ENCODE data around the gene BACH1. TPM values are rescaled to one million over a fixed set of nuclear protein-coding genes. Genes with fewer than 3 reads are reported as not detected.
A peak's percentile ranks its signal among the peaks of the same experiment; 100 is the strongest.

Gene BACH1
- total and polyA plus RNA-seq, 10 of the 15 experiments (the other 5 are each of a cell fraction or from before 2014, with no cell fraction given), result 3.2 to 25.7 (median 10.5) TPM

DNA sequence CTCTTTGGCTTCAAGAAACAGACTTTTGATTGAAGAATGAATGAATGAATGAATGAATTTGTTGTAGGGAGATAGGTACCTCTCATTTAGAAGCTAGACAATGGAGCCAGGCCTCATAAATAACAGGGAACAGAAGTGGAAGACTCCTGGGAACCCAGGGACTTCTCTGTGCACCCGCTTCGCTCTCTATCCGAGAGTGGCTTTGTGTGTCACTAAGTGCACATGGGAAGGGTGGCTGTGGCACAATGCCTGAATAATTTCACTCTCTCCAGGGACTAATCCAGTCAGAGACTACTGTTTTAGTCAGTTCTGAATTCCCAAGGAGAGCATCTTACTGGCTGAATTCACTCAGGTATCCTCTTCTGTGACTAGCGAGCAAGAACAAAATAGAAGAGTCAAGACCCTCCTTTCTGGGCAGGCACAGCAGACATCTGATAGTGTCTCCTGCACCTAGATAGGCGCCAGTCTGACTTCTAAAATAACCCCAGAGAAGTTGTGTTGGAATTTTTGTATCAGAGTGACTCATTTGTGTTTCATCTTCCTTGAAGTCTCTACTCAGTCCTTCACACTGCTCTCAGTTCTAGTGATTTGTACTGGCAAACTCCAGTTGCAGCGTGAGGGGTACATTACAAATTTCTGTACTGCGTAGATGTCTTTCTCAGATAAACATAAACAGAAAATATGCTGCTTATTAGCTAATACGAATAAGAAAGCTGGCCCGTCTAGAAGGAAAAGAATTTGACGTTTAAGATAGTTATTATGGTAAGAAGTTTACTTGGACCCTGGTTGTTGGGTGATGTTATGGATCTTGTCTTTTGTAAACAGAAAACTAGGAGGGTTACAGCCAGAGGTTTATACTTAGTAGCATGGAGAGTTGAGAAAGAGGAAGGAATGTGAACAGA is 34.0 kb downstream of the BACH1 start:
- ChIA-PET RAD21 (ENCODE audit: unreplicated experiment) (no interaction called here), SMC1A (ENCODE audit: uncharacterized antibody, unreplicated experiment) (no interaction called here), POLR2A (no interaction called here), CTCF (no interaction called here)
- Histone ChIP-seq H3K27me3 (replicated peaks in 1 of 2; ENCODE audit: control insufficient read depth in 2 of 2, insufficient read depth in 2 of 2, low read length in 1 of 2) (no peaks in the 10 kb centered on the region), H4K20me1 (ENCODE audit: control insufficient read depth, insufficient read depth) (no peaks in the 10 kb centered on the region; the same call in 1 of the 2 replicates), H2AFZ (ENCODE audit: control insufficient read depth, low read depth, low read length) (no peak overlapping the region), H3K79me2 (ENCODE audit: control insufficient read depth, insufficient read depth, low read length) (peaks cover 4% of the 10 kb centered on the region), H3K4me2 (ENCODE audit: control insufficient read depth, insufficient read depth) (no peak overlapping the region), H3K4me1 (ENCODE audit: control insufficient read depth, insufficient read depth, low read length) (no peaks in the 10 kb centered on the region), H3K27ac (ENCODE audit: control insufficient read depth, insufficient read depth) (no peak overlapping the region), H3K4me3 (no peak overlapping the region), H3K9me3 (replicated peaks; ENCODE audit: control insufficient read depth, insufficient read depth, low read length) (no peaks in the 10 kb centered on the region), H3K9ac (ENCODE audit: control insufficient read depth, insufficient read depth, low read length) (no peak overlapping the region), H3K36me3 (ENCODE audit: control insufficient read depth in 2 of 2, insufficient read depth in 2 of 2, low read length in 1 of 2) (peaks cover 2 to 23% of the 10 kb centered on the region in 2 experiments)
- no peak; the same call in 2 of the 3 replicates for ATAC-seq
- in situ Hi-C loops (cut with MboI) (no loop called here), intact Hi-C loops (cut with micrococcal nuclease; ENCODE audit: unreplicated experiment) (no loop called here)
- BruUV-seq (replicated peaks), result TSS peak; percentile 26
- DNase-seq (ENCODE audit: low read depth, low spot score), result no peak
- FAIRE-seq, result no peak
- peak; percentile 87 for TF ChIP-seq ZNF24 (IDR thresholded peaks at IDR 0.05)
- no peak for TF ChIP-seq POU2F2 (IDR thresholded peaks at IDR 0.05; ENCODE audit: borderline replicate concordance, low read depth, low read length)
- WGBS (ENCODE audit: insufficient coverage, insufficient replicate concordance, low lambda C conversion rate, missing lambda C conversion rate), result 88% methylated on average over 10 of the region's 10 CpGs

DNA sequence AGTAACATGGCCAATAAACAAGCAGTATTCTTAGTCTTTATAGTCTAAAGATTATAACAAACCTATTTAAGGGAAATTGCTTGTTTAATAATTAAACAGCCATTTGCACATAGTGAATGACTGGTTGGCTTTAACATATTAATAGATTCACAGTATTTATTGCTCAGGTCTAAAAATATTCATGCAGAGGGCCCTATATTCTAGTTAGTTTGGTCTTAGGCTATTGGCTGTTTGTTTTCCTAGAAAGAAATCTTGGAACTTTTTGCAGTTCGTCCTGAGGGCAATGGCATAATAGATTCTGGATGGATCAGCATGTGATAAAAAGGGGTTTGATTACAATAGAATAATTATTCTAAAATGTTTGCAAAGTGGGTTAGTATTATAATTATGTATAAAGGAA is 34.7 kb downstream of the BACH1 start:
- no peak overlapping the region for H3K27ac ChIP-seq (ENCODE audit: control insufficient read depth, insufficient read depth)
- SMC1A ChIA-PET (ENCODE audit: uncharacterized antibody, unreplicated experiment), result no interaction called here
- POLR2A ChIA-PET, result no interaction called here
- no peak overlapping the region for H2AFZ ChIP-seq (ENCODE audit: control insufficient read depth, low read depth, low read length)
- ATAC-seq (no peak), FAIRE-seq (no peak), DNase-seq (ENCODE audit: low read depth, low spot score) (no peak)
- H3K79me2 ChIP-seq (ENCODE audit: control insufficient read depth, insufficient read depth, low read length), result peaks cover 6% of the 10 kb centered on the region
- CTCF ChIA-PET, result no interaction called here
- H3K4me1 ChIP-seq (ENCODE audit: control insufficient read depth, insufficient read depth, low read length), result no peaks in the 10 kb centered on the region
- BruUV-seq (replicated peaks), result no TSS peak
- 92% methylated on average over 1 of the region's 1 CpG for WGBS (ENCODE audit: insufficient coverage, insufficient replicate concordance, low lambda C conversion rate, missing lambda C conversion rate)
- intact Hi-C loops (cut with micrococcal nuclease; ENCODE audit: unreplicated experiment), result no loop called here
- no peak overlapping the region for H3K4me2 ChIP-seq (ENCODE audit: control insufficient read depth, insufficient read depth)
- in situ Hi-C loops (cut with MboI), result no loop called here
- no peak for TF ChIP-seq KAT2A (conservative IDR thresholded peaks at IDR 0.05; ENCODE audit: control insufficient read depth, low read depth, low read length)
- peaks cover 2 to 19% of the 10 kb centered on the region in 2 experiments; a peak in 3 of 4 replicates for H3K36me3 ChIP-seq (ENCODE audit: control insufficient read depth in 2 of 2, insufficient read depth in 2 of 2, low read length in 1 of 2)
- H3K27me3 ChIP-seq (replicated peaks in 1 of 2; ENCODE audit: control insufficient read depth in 2 of 2, insufficient read depth in 2 of 2, low read length in 1 of 2), result no peaks in the 10 kb centered on the region
- H3K9ac ChIP-seq (ENCODE audit: control insufficient read depth, insufficient read depth, low read length), result no peak overlapping the region
- H4K20me1 ChIP-seq (ENCODE audit: control insufficient read depth, insufficient read depth), result no peaks in the 10 kb centered on the region; the same call in 1 of the 2 replicates
- no peak overlapping the region for H3K4me3 ChIP-seq
- H3K9me3 ChIP-seq (replicated peaks; ENCODE audit: control insufficient read depth, insufficient read depth, low read length), result no peaks in the 10 kb centered on the region
- RAD21 ChIA-PET (ENCODE audit: unreplicated experiment), result no interaction called here

All from GM12878 (cell line).